Measurements from ENCODE around the gene SCRG1. TPM values are rescaled to one million over a fixed set of nuclear protein-coding genes. Genes with fewer than 3 reads are reported as not detected.

SCRG1 gene
- polyA plus RNA-seq, 12 donors, result 1.7 to 5.5 (median 2.7) TPM; not detected in 2

GRCh38 chr4:173367285-173367684 is 31.6 kb downstream of the SCRG1 start:
- DNase-seq, result no peak

GRCh38 chr4:173365359-173365996 is 33.4 kb downstream of the SCRG1 start:
- no peak for DNase-seq

GRCh38 chr4:173362666-173363065 is 36.2 kb downstream of the SCRG1 start:
- DNase-seq, result no peak

- no peak for DNase-seq
Observed at GRCh38 chr4:173360587-173361221, 38.2 kb downstream of the SCRG1 start.

- DNase-seq, result no peak
Observed at GRCh38 chr4:173357939-173358338, 41.0 kb downstream of the SCRG1 start.

- DNase-seq, result no peak
Observed at GRCh38 chr4:173347467-173347866, 51.4 kb downstream of the SCRG1 start.

GRCh38 chr4:173346074-173346473 is 52.8 kb downstream of the SCRG1 start:
- DNase-seq, result no peak

GRCh38 chr4:173345648-173346047 is 53.3 kb downstream of the SCRG1 start:
- DNase-seq, result no peak

GRCh38 chr4:173343832-173344397 is 55.0 kb downstream of the SCRG1 start:
- DNase-seq, result no peak

GRCh38 chr4:173337463-173337862 is 61.5 kb downstream of the SCRG1 start:
- DNase-seq, result no peak

GRCh38 chr4:173334891-173335752 is 63.8 kb downstream of the SCRG1 start:
- peak; percentile 61 for DNase-seq

Other genes starting within 250 kb of the SCRG1 start
- gene GALNT7, start 230.3 kb downstream of the SCRG1 start, polyA plus RNA-seq (ENCODE audit: insufficient read length in 12 of 12), result 10 to 100 TPM in 11 of 12 donors, not detected in 1; 19.3 to 69.0 (median 34.7) TPM
- 100 to 1,000 TPM in 11 of 12 donors, not detected in 1; 113 to 258 (median 166) TPM for gene HMGB2, start 64.8 kb downstream of the SCRG1 start, polyA plus RNA-seq (ENCODE audit: insufficient read length in 12 of 12)
- 10 to 100 TPM in 6 of 12 donors, 1 to 10 TPM in 5, not detected in 1; 8.5 to 14.6 (median 10.3) TPM for gene SAP30, start 28.2 kb downstream of the SCRG1 start, polyA plus RNA-seq (ENCODE audit: insufficient read length in 12 of 12)
- gene HAND2, start 131.1 kb upstream of the SCRG1 start, polyA plus RNA-seq (ENCODE audit: insufficient read length in 12 of 12), result 10 to 100 TPM in 1 of 12 donors, 1 to 10 TPM in 5, under 1 TPM in 2, not detected in 4; 0.12 to 20.5 (median 1.8) TPM

Data from muscle of arm (tissue), 12 donors.